BE2C (cell line): ENCODE measurements around the gene DEF6.
A peak's percentile ranks its signal among the peaks of the same experiment; 100 is the strongest.

Source experiments
- DNase-seq: peaks from one replicate; pipeline ENCODE4 v3.0.0-alpha.2; 2020
- H3K27me3 ChIP-seq: fragments of 250-450 bp; sonication (Bioruptor Pico); 2 replicates; pipeline ENCODE4 v1.5.1; 2020; ENCODE audit warnings: mild to moderate bottlenecking
- H3K36me3 ChIP-seq: fragments of 250-450 bp; sonication (Bioruptor Pico); 2 replicates; pipeline ENCODE4 v1.5.1; 2020; ENCODE audit warnings: mild to moderate bottlenecking
- H3K4me1 ChIP-seq: fragments of 250-450 bp; sonication (Bioruptor Pico); 2 replicates; pipeline ENCODE4 v1.5.1; 2020
- H3K4me3 ChIP-seq: 2 replicates; pipeline ENCODE4 v1.5.1; 2011; ENCODE audit warnings: low read depth, low read length
- H3K9me3 ChIP-seq: fragments of 250-450 bp; sonication (Bioruptor Pico); 2 replicates; pipeline ENCODE4 v1.5.1; 2020
- CTCF ChIP-seq: IDR thresholded peaks from 2 replicates; pipeline ENCODE4 v1.5.1; 2012; ENCODE audit warnings: mild to moderate bottlenecking, low read depth, low read length

DEF6 gene

GRCh38 chr6:35262596-35262995, 35.0 kb upstream of the DEF6 start:
- Histone ChIP-seq H3K27me3 (no peaks in the 10 kb centered on the region), H3K36me3 (no peaks in the 10 kb centered on the region), H3K4me3 (no peak overlapping the region), H3K9me3 (no peaks in the 10 kb centered on the region), H3K4me1 (0 out of 2 replicates have a peak, but pooled peaks cover 1% of the 10 kb centered on the region)
- DNase-seq = no peak
- no peak for TF ChIP-seq CTCF

- no peaks in the 10 kb centered on the region for H3K27me3 ChIP-seq
- no peaks in the 10 kb centered on the region for H3K9me3 ChIP-seq
- 0 out of 2 replicates have a peak, but pooled peaks cover 3% of the 10 kb centered on the region for H3K4me1 ChIP-seq
- no peak for TF ChIP-seq CTCF
- DNase-seq = no peak
- H3K36me3 ChIP-seq = no peaks in the 10 kb centered on the region
- H3K4me3 ChIP-seq = no peak overlapping the region
Measured at GRCh38 chr6:35264550-35265274, 32.9 kb upstream of the DEF6 start.

GRCh38 chr6:35265523-35265922, 32.1 kb upstream of the DEF6 start:
- Histone ChIP-seq H3K27me3 (no peaks in the 10 kb centered on the region), H3K4me3 (no peak overlapping the region)

GRCh38 chr6:35267446-35267845, 30.2 kb upstream of the DEF6 start:
- TF ChIP-seq CTCF = no peak
- no peak overlapping the region for H3K4me3 ChIP-seq
- H3K9me3 ChIP-seq = no peaks in the 10 kb centered on the region
- 0 out of 2 replicates have a peak, but pooled peaks cover 3% of the 10 kb centered on the region for H3K4me1 ChIP-seq
- no peaks in the 10 kb centered on the region for H3K36me3 ChIP-seq
- H3K27me3 ChIP-seq = no peaks in the 10 kb centered on the region
- peak; percentile 29 for DNase-seq

More at GRCh38 chr6:35265523-35265922, 32.1 kb upstream of the DEF6 start:
- Histone ChIP-seq H3K36me3 (no peaks in the 10 kb centered on the region), H3K9me3 (no peaks in the 10 kb centered on the region), H3K4me1 (0 out of 2 replicates have a peak, but pooled peaks cover 3% of the 10 kb centered on the region)
- no peak for TF ChIP-seq CTCF
- no peak for DNase-seq

- Histone ChIP-seq H3K4me3 (no peak overlapping the region), H3K36me3 (no peaks in the 10 kb centered on the region), H3K27me3 (no peaks in the 10 kb centered on the region), H3K9me3 (no peaks in the 10 kb centered on the region), H3K4me1 (0 out of 2 replicates have a peak, but pooled peaks cover 3% of the 10 kb centered on the region)
- no peak for DNase-seq
- TF ChIP-seq CTCF = no peak
Measured at GRCh38 chr6:35267897-35268296, 29.7 kb upstream of the DEF6 start.

- no peak for DNase-seq
- TF ChIP-seq CTCF = no peak
- Histone ChIP-seq H3K4me1 (0 out of 2 replicates have a peak, but pooled peaks cover 3% of the 10 kb centered on the region), H3K27me3 (no peaks in the 10 kb centered on the region), H3K9me3 (no peaks in the 10 kb centered on the region), H3K4me3 (no peak overlapping the region), H3K36me3 (no peaks in the 10 kb centered on the region)
Measured at GRCh38 chr6:35272005-35272404, 25.6 kb upstream of the DEF6 start.
